Ishikawa (cell line): ENCODE results near the gene AQP12B.

Source experiments
- CEBPB ChIP-seq: IDR thresholded peaks from 2 replicates; pipeline ENCODE4 v1.6.1; 2012
- EGR1 ChIP-seq: IDR thresholded peaks from 2 replicates; pipeline ENCODE4 v1.6.1; 2012
- EP300 ChIP-seq: IDR thresholded peaks from 2 replicates; pipeline ENCODE4 v1.6.1; 2012; ENCODE audit warnings: borderline replicate concordance
- RAD21 ChIP-seq: IDR thresholded peaks from 2 replicates; pipeline ENCODE4 v1.6.1; 2012; ENCODE audit warnings: low read depth
- TAF1 ChIP-seq: IDR thresholded peaks from 2 replicates; pipeline ENCODE4 v1.6.1; 2012; ENCODE audit warnings: low read depth, mild to moderate bottlenecking
- TF ChIP-seq, protein P1 (sequence below): IDR thresholded peaks from 2 replicates; pipeline ENCODE4 v1.6.1; 2012; ENCODE audit warnings: low read depth, mild to moderate bottlenecking
- TF ChIP-seq, protein P2 (sequence below): IDR thresholded peaks from 2 replicates; pipeline ENCODE4 v1.6.1; 2012

DNA sequence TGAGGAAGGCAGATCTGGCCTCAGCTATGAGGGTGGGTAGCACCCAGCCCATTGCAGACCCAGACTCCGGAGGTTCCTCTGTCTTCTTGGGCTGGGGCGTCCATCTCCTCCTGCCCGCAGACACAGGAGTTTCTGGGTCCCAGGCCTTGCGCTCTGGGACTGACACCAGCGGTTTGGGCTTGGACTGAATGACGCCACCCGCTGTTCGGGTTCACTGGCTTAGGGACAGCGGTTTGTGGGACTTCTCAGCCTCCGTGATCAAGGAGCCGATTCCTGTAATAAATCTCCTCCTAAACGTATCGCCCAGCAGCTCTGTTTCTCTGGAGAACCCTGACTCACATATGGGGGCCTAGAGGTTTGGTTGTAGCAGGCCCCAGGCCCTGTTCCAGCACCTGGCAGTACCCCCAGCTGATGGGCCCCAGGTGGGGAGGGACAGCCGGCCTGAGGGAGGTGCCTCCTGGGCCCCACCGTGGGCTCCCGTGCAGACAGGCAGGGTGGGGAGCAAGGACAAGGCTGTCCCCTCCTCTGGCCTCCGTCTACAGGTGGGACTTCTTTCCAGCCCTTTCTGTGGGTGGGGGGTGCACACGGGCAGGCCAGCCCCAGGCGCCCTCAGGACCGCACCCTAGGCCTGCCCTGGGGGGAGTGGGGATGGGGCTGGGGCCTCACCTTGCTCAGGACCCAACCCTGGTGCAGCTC, 4.5 kb upstream of the AQP12B start:
- TF ChIP-seq CEBPB (no peak), TAF1 (no peak), EP300 (no peak), RAD21 (no peak), EGR1 (no peak)
- TF ChIP-seq, protein P1, sequence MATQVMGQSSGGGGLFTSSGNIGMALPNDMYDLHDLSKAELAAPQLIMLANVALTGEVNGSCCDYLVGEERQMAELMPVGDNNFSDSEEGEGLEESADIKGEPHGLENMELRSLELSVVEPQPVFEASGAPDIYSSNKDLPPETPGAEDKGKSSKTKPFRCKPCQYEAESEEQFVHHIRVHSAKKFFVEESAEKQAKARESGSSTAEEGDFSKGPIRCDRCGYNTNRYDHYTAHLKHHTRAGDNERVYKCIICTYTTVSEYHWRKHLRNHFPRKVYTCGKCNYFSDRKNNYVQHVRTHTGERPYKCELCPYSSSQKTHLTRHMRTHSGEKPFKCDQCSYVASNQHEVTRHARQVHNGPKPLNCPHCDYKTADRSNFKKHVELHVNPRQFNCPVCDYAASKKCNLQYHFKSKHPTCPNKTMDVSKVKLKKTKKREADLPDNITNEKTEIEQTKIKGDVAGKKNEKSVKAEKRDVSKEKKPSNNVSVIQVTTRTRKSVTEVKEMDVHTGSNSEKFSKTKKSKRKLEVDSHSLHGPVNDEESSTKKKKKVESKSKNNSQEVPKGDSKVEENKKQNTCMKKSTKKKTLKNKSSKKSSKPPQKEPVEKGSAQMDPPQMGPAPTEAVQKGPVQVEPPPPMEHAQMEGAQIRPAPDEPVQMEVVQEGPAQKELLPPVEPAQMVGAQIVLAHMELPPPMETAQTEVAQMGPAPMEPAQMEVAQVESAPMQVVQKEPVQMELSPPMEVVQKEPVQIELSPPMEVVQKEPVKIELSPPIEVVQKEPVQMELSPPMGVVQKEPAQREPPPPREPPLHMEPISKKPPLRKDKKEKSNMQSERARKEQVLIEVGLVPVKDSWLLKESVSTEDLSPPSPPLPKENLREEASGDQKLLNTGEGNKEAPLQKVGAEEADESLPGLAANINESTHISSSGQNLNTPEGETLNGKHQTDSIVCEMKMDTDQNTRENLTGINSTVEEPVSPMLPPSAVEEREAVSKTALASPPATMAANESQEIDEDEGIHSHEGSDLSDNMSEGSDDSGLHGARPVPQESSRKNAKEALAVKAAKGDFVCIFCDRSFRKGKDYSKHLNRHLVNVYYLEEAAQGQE, result no peak
- TF ChIP-seq, protein P2, sequence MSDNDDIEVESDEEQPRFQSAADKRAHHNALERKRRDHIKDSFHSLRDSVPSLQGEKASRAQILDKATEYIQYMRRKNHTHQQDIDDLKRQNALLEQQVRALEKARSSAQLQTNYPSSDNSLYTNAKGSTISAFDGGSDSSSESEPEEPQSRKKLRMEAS, result no peak
